Stimulated activated naive CD4-positive, alpha-beta T cell (primary cell): ENCODE results near the gene MRPL33.
A peak's percentile ranks its signal among the peaks of the same experiment; 100 is the strongest.
"Not testable (repeated sequence)": the region's sequence is repeated elsewhere in the genome, so short reads cannot be mapped to it uniquely, and the experiment has no call there.

ENCODE experiments used
- DNase-seq, 6 experiments: peaks; one replicate each; lab custom pipeline; 2025; lab: John Stamatoyannopoulos, UW

Gene MRPL33

GRCh38 chr2:27741673-27742072 lies 29.8 kb upstream of the MRPL33 start:
- no peak for DNase-seq

- no peak for DNase-seq
Measured at GRCh38 chr2:27742571-27742970, 28.9 kb upstream of the MRPL33 start.

- not testable (repeated sequence) for DNase-seq
Measured at GRCh38 chr2:27745494-27745893, 26.0 kb upstream of the MRPL33 start.

GRCh38 chr2:27746325-27746724 lies 25.2 kb upstream of the MRPL33 start:
- DNase-seq = no peak

GRCh38 chr2:27747827-27748352 lies 23.6 kb upstream of the MRPL33 start:
- no peak for DNase-seq

- not testable (repeated sequence) for DNase-seq
Measured at GRCh38 chr2:27748803-27749554, 22.5 kb upstream of the MRPL33 start.

- no peak for DNase-seq
Measured at GRCh38 chr2:27751377-27751776, 20.1 kb upstream of the MRPL33 start.

GRCh38 chr2:27752551-27753237 lies 18.8 kb upstream of the MRPL33 start:
- DNase-seq = no peak

GRCh38 chr2:27754138-27754588 lies 17.4 kb upstream of the MRPL33 start:
- peak in 4 of 6 experiments; percentile 5 to 30 (median 17) for DNase-seq

GRCh38 chr2:27754831-27755230 lies 16.7 kb upstream of the MRPL33 start:
- no peak for DNase-seq

GRCh38 chr2:27756091-27756490 lies 15.4 kb upstream of the MRPL33 start:
- no peak for DNase-seq

- DNase-seq = no peak
Measured at GRCh38 chr2:27756544-27757498, 14.7 kb upstream of the MRPL33 start.

GRCh38 chr2:27762951-27763906 lies 8.3 kb upstream of the MRPL33 start:
- DNase-seq = no peak

GRCh38 chr2:27763907-27764267 lies 7.6 kb upstream of the MRPL33 start:
- no peak for DNase-seq

- not testable (repeated sequence) for DNase-seq
Measured at GRCh38 chr2:27764526-27764925, 7.0 kb upstream of the MRPL33 start.

- peak in 5 of 6 experiments; percentile 19 to 61 (median 43) for DNase-seq
Measured at GRCh38 chr2:27765621-27766286, 5.8 kb upstream of the MRPL33 start.

- no peak for DNase-seq
Measured at GRCh38 chr2:27766287-27766661, 5.2 kb upstream of the MRPL33 start.

- no peak for DNase-seq
Measured at GRCh38 chr2:27771202-27771547, 344 bp upstream of the MRPL33 start.

- no peak for DNase-seq
Measured at GRCh38 chr2:27772804-27773203, 1.3 kb downstream of the MRPL33 start.

GRCh38 chr2:27773959-27774358 lies 2.4 kb downstream of the MRPL33 start:
- no peak for DNase-seq
